ENCODE data around the gene SLC47A1. TPM values are rescaled to one million over a fixed set of nuclear protein-coding genes. Genes with fewer than 3 reads are reported as not detected.
A peak's percentile ranks its signal among the peaks of the same experiment; 100 is the strongest.

The SLC47A1 gene
- total RNA-seq, 2 donors from 2014 or later, result not detected

DNA sequence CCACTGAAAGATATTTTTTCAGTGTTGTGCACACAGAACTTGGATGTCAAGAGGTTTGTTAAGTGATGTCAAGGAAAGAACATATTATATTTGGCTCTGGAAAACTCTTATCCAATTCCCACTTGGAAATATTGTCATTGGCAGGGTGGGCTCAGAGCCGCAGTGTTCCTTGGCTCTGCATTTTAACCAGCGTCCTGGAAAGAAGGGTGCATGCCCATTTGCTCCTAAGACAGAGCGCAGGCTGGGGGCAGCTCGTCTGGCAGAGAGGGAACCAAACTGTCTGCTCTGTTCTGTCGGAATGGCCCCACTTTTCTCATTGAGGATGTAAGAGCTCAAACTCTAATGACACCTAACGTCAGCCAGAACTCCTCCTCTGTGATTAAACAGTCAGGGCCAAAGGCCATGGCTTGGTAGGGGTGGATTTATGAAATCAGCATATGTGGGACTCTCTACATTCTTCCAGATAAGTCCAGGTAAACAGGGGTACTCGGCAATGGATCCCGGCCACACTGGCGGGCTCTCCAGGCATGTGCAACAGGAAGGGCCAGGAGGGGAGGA, 18.0 kb downstream of the SLC47A1 start:
- H3K27ac Mint-ChIP-seq, result no peak overlapping the region
- H3K9me3 ChIP-seq (ENCODE audit: control insufficient read depth, low read length, poor library complexity, severe bottlenecking), result no peaks in the 10 kb centered on the region
- H3K36me3 Mint-ChIP-seq (ENCODE audit: low read depth), result no peaks in the 10 kb centered on the region
- peaks cover 2% of the 10 kb centered on the region for H3K4me1 Mint-ChIP-seq
- DNase-seq (no peak), ATAC-seq (no peak)
- H3K4me3 Mint-ChIP-seq, result no peak overlapping the region
- H3K27me3 Mint-ChIP-seq, result peaks cover 47% of the 10 kb centered on the region

DNA sequence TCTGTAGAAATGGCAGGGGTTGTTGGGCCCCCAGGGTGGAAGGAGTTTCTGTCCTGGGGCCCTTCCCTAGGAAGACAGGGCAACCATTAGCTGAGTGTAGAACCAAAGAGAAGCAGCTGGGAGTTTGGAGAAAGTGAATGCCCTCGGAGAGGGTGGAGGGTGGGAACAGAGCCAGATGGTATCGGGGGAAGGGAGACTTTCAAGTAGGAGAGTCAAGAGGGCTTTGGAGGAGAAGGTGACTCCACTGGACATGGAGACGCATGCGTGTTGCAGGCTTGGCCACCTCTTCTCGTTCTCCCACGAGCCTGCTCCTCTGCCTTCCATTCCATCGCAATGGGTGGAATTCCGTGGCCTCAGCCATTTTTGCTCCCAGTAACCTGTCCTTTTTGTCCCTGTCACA, 19.4 kb downstream of the SLC47A1 start:
- Mint-ChIP-seq H3K36me3 (ENCODE audit: low read depth) (no peaks in the 10 kb centered on the region), H3K27ac (no peak overlapping the region), H3K27me3 (peaks cover 50% of the 10 kb centered on the region), H3K4me3 (no peak overlapping the region), H3K4me1 (peaks cover 2% of the 10 kb centered on the region)
- no peaks in the 10 kb centered on the region for H3K9me3 ChIP-seq (ENCODE audit: control insufficient read depth, low read length, poor library complexity, severe bottlenecking)
- no peak for DNase-seq
- ATAC-seq, result no peak

- DNase-seq (no peak), ATAC-seq (no peak)
- H3K9me3 ChIP-seq (ENCODE audit: control insufficient read depth, low read length, poor library complexity, severe bottlenecking), result no peaks in the 10 kb centered on the region
- Mint-ChIP-seq H3K27me3 (peaks cover 50% of the 10 kb centered on the region), H3K27ac (no peak overlapping the region), H3K4me1 (peaks cover 2% of the 10 kb centered on the region), H3K36me3 (ENCODE audit: low read depth) (no peaks in the 10 kb centered on the region), H3K4me3 (no peak overlapping the region)
Measured at GRCh38 chr17:19554393-19554792, 20.7 kb downstream of the SLC47A1 start.

DNA sequence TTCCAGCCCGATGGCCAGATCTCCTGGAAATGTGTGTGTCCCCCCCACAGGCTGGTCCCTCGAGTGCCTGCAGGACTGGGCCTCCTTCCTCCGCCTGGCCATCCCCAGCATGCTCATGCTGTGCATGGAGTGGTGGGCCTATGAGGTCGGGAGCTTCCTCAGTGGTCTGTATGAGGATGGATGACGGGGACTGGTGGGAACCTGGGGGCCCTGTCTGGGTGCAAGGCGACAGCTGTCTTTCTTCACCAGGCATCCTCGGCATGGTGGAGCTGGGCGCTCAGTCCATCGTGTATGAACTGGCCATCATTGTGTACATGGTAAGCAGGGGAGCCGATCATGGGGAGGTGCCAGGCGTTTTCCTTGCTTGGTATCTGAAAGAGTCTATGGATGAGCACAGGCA, 22.1 kb downstream of the SLC47A1 start:
- H3K27ac Mint-ChIP-seq, result no peak overlapping the region
- ATAC-seq (no peak), DNase-seq (no peak)
- peaks cover 2% of the 10 kb centered on the region for H3K4me1 Mint-ChIP-seq
- H3K9me3 ChIP-seq (ENCODE audit: control insufficient read depth, low read length, poor library complexity, severe bottlenecking), result no peaks in the 10 kb centered on the region
- H3K4me3 Mint-ChIP-seq, result no peak overlapping the region
- H3K36me3 Mint-ChIP-seq (ENCODE audit: low read depth), result no peaks in the 10 kb centered on the region
- peaks cover 58% of the 10 kb centered on the region for H3K27me3 Mint-ChIP-seq

DNA sequence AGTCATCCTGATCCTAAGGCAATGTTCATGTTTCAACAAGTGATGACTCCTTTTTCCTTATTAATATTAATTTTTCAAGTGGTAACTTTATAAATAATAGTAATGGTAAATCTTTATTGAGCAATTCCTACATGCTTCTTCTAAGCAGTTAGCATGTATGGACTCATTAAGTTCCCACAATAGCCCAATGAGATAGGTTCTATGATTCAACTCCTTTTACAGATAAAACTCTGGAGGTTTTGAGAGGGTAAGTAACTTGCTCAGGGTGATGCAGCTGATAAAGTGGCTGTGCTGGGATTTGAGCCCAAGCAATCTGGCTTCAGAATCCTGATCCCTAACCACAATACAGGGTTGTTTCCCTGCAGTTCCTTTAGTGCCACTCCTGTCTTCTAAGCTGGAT, 25.3 kb downstream of the SLC47A1 start:
- no peaks in the 10 kb centered on the region for H3K9me3 ChIP-seq (ENCODE audit: control insufficient read depth, low read length, poor library complexity, severe bottlenecking)
- Mint-ChIP-seq H3K4me1 (peaks cover under 1% of the 10 kb centered on the region), H3K27me3 (peaks cover 47% of the 10 kb centered on the region), H3K36me3 (ENCODE audit: low read depth) (no peaks in the 10 kb centered on the region), H3K4me3 (no peak overlapping the region), H3K27ac (no peak overlapping the region)
- DNase-seq (no peak), ATAC-seq (no peak)

- H3K36me3 Mint-ChIP-seq (ENCODE audit: low read depth), result no peaks in the 10 kb centered on the region
- no peak for DNase-seq
- H3K27me3 Mint-ChIP-seq, result peaks cover 27% of the 10 kb centered on the region
- ATAC-seq, result no peak
- H3K9me3 ChIP-seq (ENCODE audit: control insufficient read depth, low read length, poor library complexity, severe bottlenecking), result no peaks in the 10 kb centered on the region
- H3K27ac Mint-ChIP-seq, result no peak overlapping the region
- no peaks in the 10 kb centered on the region for H3K4me1 Mint-ChIP-seq
- no peak overlapping the region for H3K4me3 Mint-ChIP-seq
Measured at GRCh38 chr17:19561697-19562318, 28.2 kb downstream of the SLC47A1 start.

- DNase-seq (no peak), ATAC-seq (no peak)
- H3K4me3 Mint-ChIP-seq, result no peak overlapping the region
- no peak overlapping the region for H3K27ac Mint-ChIP-seq
- H3K4me1 Mint-ChIP-seq, result peaks cover 6% of the 10 kb centered on the region
- H3K9me3 ChIP-seq (ENCODE audit: control insufficient read depth, low read length, poor library complexity, severe bottlenecking), result no peaks in the 10 kb centered on the region
- H3K27me3 Mint-ChIP-seq, result peaks cover 15% of the 10 kb centered on the region
- H3K36me3 Mint-ChIP-seq (ENCODE audit: low read depth), result no peaks in the 10 kb centered on the region
Measured at GRCh38 chr17:19565817-19566575, 32.3 kb downstream of the SLC47A1 start.

- H3K9me3 ChIP-seq (ENCODE audit: control insufficient read depth, low read length, poor library complexity, severe bottlenecking), result no peaks in the 10 kb centered on the region
- Mint-ChIP-seq H3K27ac (no peak overlapping the region), H3K36me3 (ENCODE audit: low read depth) (no peaks in the 10 kb centered on the region), H3K4me1 (peaks cover 6% of the 10 kb centered on the region), H3K4me3 (no peak overlapping the region), H3K27me3 (peaks cover 4% of the 10 kb centered on the region)
- no peak for DNase-seq
- no peak for ATAC-seq
Measured at GRCh38 chr17:19567216-19568015, 33.8 kb downstream of the SLC47A1 start.

GRCh38 chr17:19568016-19568350, 34.3 kb downstream of the SLC47A1 start:
- no peak overlapping the region for H3K27ac Mint-ChIP-seq
- peaks cover 6% of the 10 kb centered on the region for H3K4me1 Mint-ChIP-seq
- no peaks in the 10 kb centered on the region for H3K9me3 ChIP-seq (ENCODE audit: control insufficient read depth, low read length, poor library complexity, severe bottlenecking)

DNA sequence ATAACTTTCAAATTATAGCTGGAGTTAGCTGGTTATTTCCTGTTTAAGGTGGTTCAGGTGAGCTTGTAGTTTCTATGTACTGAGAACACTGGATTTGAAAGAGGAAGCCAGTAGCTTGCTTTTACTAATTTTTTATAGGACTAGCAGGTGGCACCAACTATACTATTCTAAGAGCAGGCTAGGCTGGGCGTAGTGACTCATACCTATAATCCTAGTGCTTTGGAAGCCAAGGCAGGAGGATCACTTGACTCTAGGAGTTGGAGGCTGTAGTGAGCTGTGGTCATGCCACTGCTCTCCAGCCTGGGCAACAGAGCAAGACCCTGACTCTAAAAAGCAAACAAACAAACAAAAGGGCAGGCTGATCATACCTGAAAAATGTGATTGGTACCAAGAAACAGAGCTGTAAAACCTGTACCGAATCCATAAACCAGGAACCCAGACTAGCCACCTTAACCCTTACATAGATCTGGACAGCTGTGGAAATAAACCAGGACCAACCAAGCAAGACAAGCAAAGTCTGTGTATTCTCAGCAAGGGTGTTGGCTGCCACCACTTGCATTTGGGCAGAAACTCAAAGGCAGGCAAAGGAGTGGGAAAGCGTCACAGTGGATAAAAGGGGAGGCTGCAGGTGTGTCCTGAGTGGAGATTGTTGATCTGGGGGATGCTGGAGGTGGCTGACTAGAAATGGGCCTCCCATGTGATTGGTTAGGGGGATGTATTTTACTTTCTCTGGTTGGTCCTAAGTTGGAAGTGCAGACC, 36.3 kb downstream of the SLC47A1 start:
- peak; percentile 59 for ATAC-seq
- H3K4me3 Mint-ChIP-seq, result no peak overlapping the region
- no peaks in the 10 kb centered on the region for H3K9me3 ChIP-seq (ENCODE audit: control insufficient read depth, low read length, poor library complexity, severe bottlenecking)
- H3K27me3 Mint-ChIP-seq, result peaks cover 6% of the 10 kb centered on the region
- H3K27ac Mint-ChIP-seq, result no peak overlapping the region
- peaks cover 6% of the 10 kb centered on the region for H3K4me1 Mint-ChIP-seq
- H3K36me3 Mint-ChIP-seq (ENCODE audit: low read depth), result peaks cover under 1% of the 10 kb centered on the region
- DNase-seq, result no peak

More at GRCh38 chr17:19568016-19568350, 34.3 kb downstream of the SLC47A1 start:
- peaks cover 5% of the 10 kb centered on the region for H3K27me3 Mint-ChIP-seq
- no peak for ATAC-seq
- no peak overlapping the region for H3K4me3 Mint-ChIP-seq
- no peaks in the 10 kb centered on the region for H3K36me3 Mint-ChIP-seq (ENCODE audit: low read depth)
- DNase-seq, result no peak

DNA sequence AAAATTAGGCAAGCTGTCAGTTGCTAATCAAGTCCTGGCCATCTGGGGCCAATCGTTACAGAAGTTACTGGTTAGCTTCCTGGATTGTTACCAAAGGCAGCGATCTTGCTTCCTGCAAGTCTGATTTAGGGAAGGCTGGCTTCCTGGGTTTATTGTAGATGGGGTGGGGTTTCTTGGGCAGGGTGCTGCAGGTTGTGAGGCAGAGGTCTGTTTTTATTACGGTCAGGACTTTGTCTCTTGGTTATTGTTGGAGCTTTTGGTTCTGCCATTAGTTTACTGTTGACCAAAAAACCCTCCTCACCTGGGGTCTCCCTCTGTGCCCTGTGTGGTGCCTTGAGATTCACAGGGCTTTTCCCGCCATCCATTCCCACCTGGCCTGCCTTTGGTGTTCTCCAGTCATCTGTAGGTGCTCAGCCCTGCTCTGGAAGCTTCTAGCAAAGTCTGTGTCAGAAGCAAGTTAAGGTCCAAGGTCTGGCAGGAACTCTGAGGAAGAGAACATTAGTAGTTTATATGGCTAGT, 36.9 kb downstream of the SLC47A1 start:
- ATAC-seq (no peak), DNase-seq (no peak)
- H3K4me1 Mint-ChIP-seq, result peaks cover 7% of the 10 kb centered on the region
- peaks cover 2% of the 10 kb centered on the region for H3K36me3 Mint-ChIP-seq (ENCODE audit: low read depth)
- H3K4me3 Mint-ChIP-seq, result no peak overlapping the region
- H3K9me3 ChIP-seq (ENCODE audit: control insufficient read depth, low read length, poor library complexity, severe bottlenecking), result no peaks in the 10 kb centered on the region
- no peak overlapping the region for H3K27ac Mint-ChIP-seq
- H3K27me3 Mint-ChIP-seq, result peaks cover 12% of the 10 kb centered on the region

GRCh38 chr17:19573075-19573474, 39.4 kb downstream of the SLC47A1 start:
- no peak overlapping the region for H3K4me3 Mint-ChIP-seq
- DNase-seq (no peak), ATAC-seq (no peak)
- no peak overlapping the region for H3K27ac Mint-ChIP-seq
- H3K4me1 Mint-ChIP-seq, result peaks cover 8% of the 10 kb centered on the region
- H3K36me3 Mint-ChIP-seq (ENCODE audit: low read depth), result peaks cover 4% of the 10 kb centered on the region
- H3K9me3 ChIP-seq (ENCODE audit: control insufficient read depth, low read length, poor library complexity, severe bottlenecking), result no peaks in the 10 kb centered on the region
- peaks cover 23% of the 10 kb centered on the region for H3K27me3 Mint-ChIP-seq

Measured in T-helper 17 cell (primary cell).